Mucosa of descending colon (tissue), 3 donors: ENCODE data around the gene KRT86. TPM values are rescaled to one million over a fixed set of nuclear protein-coding genes. Genes with fewer than 3 reads are reported as not detected.

ENCODE experiments used
- ATAC-seq: fragments of 200-7000 bp; cut with Tn5 transposase; one replicate; pipeline ENCODE4 v1.9.1; 2020; ENCODE audit warnings: mild to moderate bottlenecking, moderate library complexity
- DNase-seq, 3 donors: peaks; one replicate each; pipeline ENCODE4 v3.0.0-alpha.2; 2020
- H3K36me3 ChIP-seq: fragments of 200-600 bp; one replicate; pipeline ENCODE4 v1.8.0; 2021; ENCODE audit warnings: low read depth, mild to moderate bottlenecking
- H3K4me1 ChIP-seq: fragments of 200-600 bp; one replicate; pipeline ENCODE4 v1.8.0; 2021; ENCODE audit warnings: low read depth, mild to moderate bottlenecking
- H3K4me3 ChIP-seq: fragments of 200-600 bp; one replicate; pipeline ENCODE4 v1.8.0; 2021; ENCODE audit warnings: mild to moderate bottlenecking
- H3K9me3 ChIP-seq: fragments of 200-600 bp; one replicate; pipeline ENCODE4 v1.8.0; 2021; ENCODE audit warnings: mild to moderate bottlenecking
- CTCF ChIP-seq: fragments of 200-600 bp; IDR thresholded peaks from one replicate; pipeline ENCODE4 v1.8.0; 2022; ENCODE audit warnings: antibody characterized with exemption, mild to moderate bottlenecking
- intact Hi-C, 2 donors: fragments of 100-400 bp; cut with DNase I in 1 of 2; cut with micrococcal nuclease in 1 of 2; formaldehyde crosslinking; loops; one replicate each; pipeline versions ENCODE4 v1.11.0 to v1.11.1; 2022; cut with DNase I, micrococcal nuclease
- total RNA-seq, 3 donors: library from RNA; stranded (reverse); fragmentation: NEBNext Ultra II Directional in 2 of 3; extraction: Animal tissue kit (Norgen Biotek cat#: 25700) in 2 of 3; gene quantifications; one replicate each; pipeline versions ENCODE4 v1.2.1 to v1.2.4, GENCODE V29; 2021 to 2023
- donor health status: DM: no; HTN: no; CAD: no; lungs with moderate emphysema.
- donor health status: DM: no; HTN: no; CAD: no.
- donor health status: DM: no; HTN: yes; CAD: no.

Gene KRT86
- total RNA-seq, 3 donors from 2014 or later = 0.35 to 0.58 TPM; not detected in 1

GRCh38 chr12:52351196-52352059 lies 77.0 kb downstream of the KRT86 start:
- Histone ChIP-seq H3K9me3 (no peaks in the 10 kb centered on the region), H3K4me3 (no peak overlapping the region), H3K4me1 (no peaks in the 10 kb centered on the region), H3K36me3 (no peaks in the 10 kb centered on the region)
- ATAC-seq (peak; percentile 24), DNase-seq (no peak)
- intact Hi-C loops = no loop called here
- no peak for TF ChIP-seq CTCF

- H3K4me1 ChIP-seq = no peaks in the 10 kb centered on the region
- no peak for TF ChIP-seq CTCF
- intact Hi-C loops = no loop called here
- H3K4me3 ChIP-seq = no peak overlapping the region
- H3K9me3 ChIP-seq = no peaks in the 10 kb centered on the region
- ATAC-seq (no peak), DNase-seq (no peak)
- no peaks in the 10 kb centered on the region for H3K36me3 ChIP-seq
These were observed 78.5 kb downstream of the KRT86 start for GRCh38 chr12:52352951-52353350.

GRCh38 chr12:52353766-52354165 lies 79.3 kb downstream of the KRT86 start:
- intact Hi-C loops = no loop called here
- DNase-seq = no peak
- ATAC-seq = no peak

GRCh38 chr12:52354200-52354599 lies 79.8 kb downstream of the KRT86 start:
- H3K4me1 ChIP-seq = no peaks in the 10 kb centered on the region
- no peak for ATAC-seq
- DNase-seq = no peak

More at GRCh38 chr12:52353766-52354165, 79.3 kb downstream of the KRT86 start:
- Histone ChIP-seq H3K36me3 (no peaks in the 10 kb centered on the region), H3K9me3 (no peaks in the 10 kb centered on the region), H3K4me1 (no peaks in the 10 kb centered on the region), H3K4me3 (no peak overlapping the region)
- no peak for TF ChIP-seq CTCF

GRCh38 chr12:52355176-52355575 lies 80.7 kb downstream of the KRT86 start:
- intact Hi-C loops = no loop called here
- TF ChIP-seq CTCF = no peak
- H3K9me3 ChIP-seq = no peaks in the 10 kb centered on the region
- ATAC-seq = no peak
- DNase-seq = no peak
- no peaks in the 10 kb centered on the region for H3K36me3 ChIP-seq
- no peaks in the 10 kb centered on the region for H3K4me1 ChIP-seq
- H3K4me3 ChIP-seq = no peak overlapping the region

More at GRCh38 chr12:52354200-52354599, 79.8 kb downstream of the KRT86 start:
- H3K4me3 ChIP-seq = no peak overlapping the region
- no peaks in the 10 kb centered on the region for H3K9me3 ChIP-seq
- no peak for TF ChIP-seq CTCF
- intact Hi-C loops = no loop called here
- no peaks in the 10 kb centered on the region for H3K36me3 ChIP-seq
